ENCODE data around the gene PDE6D.

PDE6D gene

DNA sequence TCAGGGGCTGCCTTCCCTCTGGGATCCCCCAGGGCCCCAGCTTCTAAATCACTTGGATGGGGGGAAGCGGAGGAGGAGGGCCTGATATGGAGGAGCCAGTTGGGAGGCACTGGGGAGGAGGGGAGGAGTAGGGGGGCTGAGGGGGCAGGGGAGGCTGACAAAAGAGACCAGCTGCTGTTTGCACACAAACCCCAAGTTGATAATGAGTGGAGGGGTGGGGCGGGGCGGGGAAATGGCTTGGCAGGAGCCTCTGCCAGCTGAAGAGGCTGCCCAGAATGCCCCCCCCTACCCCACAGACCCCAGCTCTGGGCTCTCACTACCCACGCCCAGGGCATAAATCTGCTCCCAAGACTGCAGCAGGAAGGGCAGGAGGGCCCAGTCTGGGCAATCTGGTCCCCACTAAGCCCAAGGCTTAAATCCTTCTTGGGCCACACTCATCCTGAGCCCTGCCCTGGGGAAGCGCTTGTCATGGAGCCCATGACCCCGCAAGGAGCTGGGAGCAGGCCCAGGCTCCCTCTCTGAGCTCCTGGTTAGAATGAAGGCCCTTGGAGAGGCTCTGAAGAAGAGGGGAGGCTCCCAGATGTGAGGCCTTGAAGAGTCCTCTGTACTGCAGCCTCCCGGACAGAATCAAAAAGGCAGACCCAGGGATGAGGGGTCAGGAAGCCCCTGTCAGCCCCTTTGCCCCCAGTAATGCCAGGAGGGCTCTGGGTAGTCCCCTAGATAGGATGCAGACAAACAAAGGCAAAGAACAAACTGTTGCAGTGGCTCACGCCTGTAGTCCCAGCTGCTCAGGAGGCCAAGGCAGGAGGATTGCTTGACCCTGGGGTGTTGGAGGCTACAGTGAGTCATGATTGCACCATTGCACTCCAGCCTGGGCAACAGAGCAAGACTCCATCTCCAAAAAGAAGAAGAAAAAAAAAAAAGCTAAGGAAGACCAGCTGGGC is 97.5 kb downstream of the PDE6D start:
- DNase-seq (ENCODE audit: low read depth, low spot score): no peak

DNA sequence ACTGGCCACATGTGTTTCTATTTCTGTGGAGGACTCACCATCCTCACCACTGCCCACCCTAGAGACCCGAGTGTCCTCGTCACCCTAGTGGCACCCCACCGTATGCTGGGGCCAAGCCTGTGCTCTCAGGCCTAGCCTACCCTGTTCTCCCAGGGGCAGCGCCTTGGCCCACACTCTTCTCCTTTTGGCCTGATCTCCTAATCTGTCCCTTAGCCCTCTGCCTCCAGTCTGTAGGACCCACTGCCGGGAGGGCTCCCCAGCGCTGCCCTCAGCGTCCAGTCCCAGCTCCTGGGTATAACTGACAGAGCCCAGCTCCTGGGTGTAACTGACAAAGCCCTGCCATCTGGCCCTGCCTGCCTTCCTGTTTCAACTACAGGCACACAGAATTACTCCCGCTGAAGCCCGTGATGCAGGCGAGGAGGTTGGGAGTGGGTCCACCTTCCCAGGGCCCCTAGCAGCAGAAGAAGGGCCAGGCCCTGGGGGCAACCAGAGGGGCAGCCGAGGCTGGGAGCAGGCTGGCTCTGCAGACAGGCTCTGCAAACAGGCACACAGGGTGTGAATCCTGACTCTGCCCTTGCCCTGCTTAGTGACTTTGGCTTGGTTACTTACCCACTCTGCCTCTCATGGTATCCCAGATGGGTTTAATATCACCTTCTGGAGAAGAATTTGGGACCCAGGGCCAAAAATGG is 98.3 kb downstream of the PDE6D start:
- no peak for DNase-seq (ENCODE audit: low read depth, low spot score)
